K562 (cell line): ENCODE measurements around the gene C1orf21. TPM values are rescaled to one million over a fixed set of nuclear protein-coding genes. Genes with fewer than 3 reads are reported as not detected.

ENCODE experiments used
- ATAC-seq: fragments of 200-7000 bp; cut with Tn5 transposase; 3 replicates; pipeline ENCODE4 v1.9.1; 2020; ENCODE audit warnings: moderate library complexity
- BruUV-seq: library from RNA; stranded (reverse); fragments of 400-500 nt; replicated peaks from 2 replicates; lab custom pipeline; 2021; lab: Mats Ljungman, UMichigan
- CTCF ChIA-PET: fragments of 300-600 bp; formaldehyde crosslinking; extraction: SDS; loops from one replicate; lab custom pipeline; 2021; ENCODE audit warnings: low intra/inter-chr PET ratio; lab: Yijun Ruan, JAX
- POLR2A ChIA-PET: fragments of 300-600, 350-650 bp; sonication (Branson Sonifier 250); formaldehyde crosslinking; extraction: SDS; loops from one replicate; lab custom pipeline; 2021; ENCODE audit warnings: antibody characterized with exemption, inconsistent platforms; lab: Yijun Ruan, JAX
- DNase-seq, 4 experiments: peaks; one replicate each; pipeline versions ENCODE4 v3.0.0 to v3.0.0-alpha.2; 2011 to 2018; ENCODE audit warnings: low spot score in 3 of 4, mixed read lengths in 3 of 4; ENCODE audit errors: extremely low read depth in 1 of 4
- FAIRE-seq: peaks from 2 replicates; lab custom pipeline; 2011; peaks lifted over from hg19 to GRCh38; lab: Jason Lieb, UNC
- H2AFZ ChIP-seq: 2 replicates; pipeline ENCODE4 v1.6.0; 2011; ENCODE audit warnings: low read depth, low read length, control low read depth, inconsistent platforms
- H3K27ac ChIP-seq: fragments of 200-600 bp; 3 replicates; pipeline ENCODE4 v1.8.0; 2011; ENCODE audit warnings: low read depth, mild to moderate bottlenecking, control low read depth, inconsistent platforms, low read length, moderate library complexity, mixed read lengths; ENCODE audit errors: extremely low read depth
- H3K27me3 ChIP-seq, 2 experiments: fragments of 300-600 bp in 1 of 2; 2 replicates in 1 of 2; 3 replicates in 1 of 2; pipeline versions ENCODE4 v1.6.0 to v1.8.0; 2011; ENCODE audit warnings: inconsistent platforms in 2 of 2, low read length in 2 of 2, mild to moderate bottlenecking in 1 of 2, mixed read lengths in 1 of 2, moderate library complexity in 1 of 2; ENCODE audit not compliant: control insufficient read depth in 2 of 2, insufficient read depth in 2 of 2
- H3K36me3 ChIP-seq: fragments of 300-600 bp; 3 replicates; pipeline ENCODE4 v1.8.0; 2011; ENCODE audit warnings: mild to moderate bottlenecking, low read length, inconsistent platforms; ENCODE audit not compliant: control insufficient read depth, insufficient read depth
- H3K4me1 ChIP-seq, 2 experiments: fragments of 200-600 bp in 1 of 2; replicated peaks in 1 of 2; 2 replicates in 1 of 2; 3 replicates in 1 of 2; pipeline versions ENCODE4 v1.5.1 to v1.8.0; 2011; ENCODE audit warnings: inconsistent platforms in 2 of 2, low read length in 2 of 2, mild to moderate bottlenecking in 1 of 2, mixed read lengths in 1 of 2, moderate library complexity in 1 of 2; ENCODE audit not compliant: control insufficient read depth in 2 of 2, insufficient read depth in 2 of 2
- H3K4me2 ChIP-seq: 2 replicates; pipeline ENCODE4 v1.6.1; 2011; ENCODE audit warnings: low read length, control low read depth, inconsistent platforms, mixed read lengths; ENCODE audit not compliant: insufficient read depth
- H3K4me3 ChIP-seq: fragments of 200-600 bp; sonication (generic), shearing (Covaris generic); 2 replicates; pipeline ENCODE4 v1.5.1; 2016; ENCODE audit warnings: control low read depth, inconsistent platforms
- H3K79me2 ChIP-seq: fragments of 200-600 bp; 3 replicates; pipeline ENCODE4 v1.8.0; 2011; ENCODE audit warnings: low read length, inconsistent platforms; ENCODE audit not compliant: control insufficient read depth, insufficient read depth
- H3K9ac ChIP-seq, 2 experiments: 2 replicates each; pipeline versions ENCODE4 v1.6.0 to v1.6.1; 2011; ENCODE audit warnings: low read depth in 2 of 2, low read length in 2 of 2, control low read depth in 1 of 2, inconsistent platforms in 1 of 2, mild to moderate bottlenecking in 1 of 2, mixed read lengths in 1 of 2; ENCODE audit not compliant: insufficient read depth in 1 of 2
- H3K9me1 ChIP-seq: one replicate; pipeline ENCODE4 v1.6.0; 2011; ENCODE audit warnings: inconsistent platforms, mild to moderate bottlenecking, low read length, moderate library complexity; ENCODE audit not compliant: control insufficient read depth, insufficient read depth
- H3K9me3 ChIP-seq: replicated peaks from 2 replicates; pipeline ENCODE4 v1.5.1; 2011; ENCODE audit warnings: low read depth, low read length, inconsistent platforms; ENCODE audit not compliant: control insufficient read depth, insufficient read depth
- H4K20me1 ChIP-seq: replicated peaks from 2 replicates; pipeline ENCODE4 v1.6.1; 2011; ENCODE audit warnings: low read length, inconsistent platforms, mixed read lengths; ENCODE audit not compliant: control insufficient read depth, insufficient read depth
- CC2D1A ChIP-seq: fragments of 450-650 bp; IDR thresholded peaks from 2 replicates; pipeline ENCODE4 v1.6.1; 2017; ENCODE audit warnings: mild to moderate bottlenecking
- CREB1 ChIP-seq, 2 experiments: sonication (generic) in 1 of 2; formaldehyde crosslinking in 1 of 2; IDR thresholded peaks; 2 replicates each; pipeline versions ENCODE4 v1.6.1 to v1.8.0; 2012 to 2022; ENCODE audit warnings: inconsistent platforms in 1 of 2, mild to moderate bottlenecking in 1 of 2, missing genetic modification reagents in 1 of 2, moderate library complexity in 1 of 2
- ETS2 ChIP-seq: IDR thresholded peaks from 2 replicates; pipeline ENCODE4 v1.6.1; 2016; ENCODE audit warnings: borderline replicate concordance, missing genetic modification characterization, mild to moderate bottlenecking, moderate library complexity, missing compliant biosample characterization; ENCODE audit not compliant: poor library complexity, severe bottlenecking
- FOXK2 ChIP-seq, 2 experiments: fragments of 450-650 bp; IDR thresholded peaks in 1 of 2; conservative IDR thresholded peaks in 1 of 2; 2 replicates each; pipeline ENCODE4 v1.6.1; 2016; ENCODE audit warnings: low read depth in 2 of 2, mild to moderate bottlenecking in 1 of 2
- MCM3 ChIP-seq: fragments of 450-650 bp; IDR thresholded peaks from 2 replicates; pipeline ENCODE4 v1.6.1; 2016
- NFXL1 ChIP-seq: fragments of 450-650 bp; formaldehyde crosslinking; IDR thresholded peaks from 2 replicates; pipeline ENCODE4 v1.4.0; 2021; ENCODE audit warnings: mild to moderate bottlenecking
- OTX1 ChIP-seq: fragments of 450-650 bp; formaldehyde crosslinking; IDR thresholded peaks from 2 replicates; pipeline ENCODE4 v1.4.0; 2022; ENCODE audit warnings: mild to moderate bottlenecking
- RFX5 ChIP-seq: IDR thresholded peaks from 2 replicates; pipeline ENCODE4 v1.6.1; 2011; ENCODE audit warnings: low read depth, mild to moderate bottlenecking, improper control_type of control experiment, low read length
- SMC3 ChIP-seq: conservative IDR thresholded peaks from 2 replicates; pipeline ENCODE4 v1.6.1; 2011; ENCODE audit warnings: low read depth, low read length, improper control_type of control experiment; ENCODE audit not compliant: insufficient read depth
- TAF15 ChIP-seq: fragments of 200-400 bp; formaldehyde crosslinking; IDR thresholded peaks from 2 replicates; pipeline ENCODE4 v1.6.1; 2017; ENCODE audit warnings: mild to moderate bottlenecking, low read depth, low read length, moderate library complexity
- TBP ChIP-seq: optimal IDR thresholded peaks from 2 replicates; pipeline ENCODE3; 2011; ENCODE audit warnings: low read depth, low read length, improper control_type of control experiment
- TCF7 ChIP-seq: sonication (generic); IDR thresholded peaks from 2 replicates; pipeline ENCODE4 v1.6.1; 2016; ENCODE audit warnings: antibody characterized with exemption, borderline replicate concordance
- TEAD2 ChIP-seq: fragments of 450-650 bp; IDR thresholded peaks from 2 replicates; pipeline ENCODE4 v1.6.1; 2016; ENCODE audit warnings: missing genetic modification characterization, control low read depth, missing compliant biosample characterization
- ZC3H4 ChIP-seq: sonication (generic); formaldehyde crosslinking; IDR thresholded peaks from 2 replicates; pipeline ENCODE4 v1.9.0; 2021; ENCODE audit warnings: missing genetic modification reagents, borderline replicate concordance
- ZFP36 ChIP-seq: fragments of 150-350 bp; IDR thresholded peaks from 2 replicates; pipeline ENCODE4 v1.6.1; 2018; ENCODE audit warnings: low read length, low read depth; ENCODE audit not compliant: partially characterized antibody
- ZNF146 ChIP-seq: IDR thresholded peaks from one replicate; pipeline ENCODE4 v1.6.1; 2018; ENCODE audit warnings: missing compliant biosample characterization; ENCODE audit not compliant: unreplicated experiment
- ZNF445 ChIP-seq: fragments of 250-450 bp; sonication (Bioruptor Pico); IDR thresholded peaks from 2 replicates; pipeline ENCODE4 v1.4.0; 2020; ENCODE audit warnings: low read depth, mild to moderate bottlenecking, moderate library complexity
- ZNF75A ChIP-seq: fragments of 450-650 bp; formaldehyde crosslinking; IDR thresholded peaks from 2 replicates; pipeline ENCODE4 v1.4.0; 2020; ENCODE audit warnings: mild to moderate bottlenecking
- ZNF79 ChIP-seq: fragments of 250-450 bp; sonication (Bioruptor Pico); IDR thresholded peaks from 2 replicates; pipeline ENCODE4 v1.4.0; 2020; ENCODE audit warnings: low read depth, mild to moderate bottlenecking, moderate library complexity
- WGBS: fragments of 100-300 bp; shearing (Covaris generic); methylation state at CpG from one replicate; pipeline ENCODE4 v1.1.6; 2016; ENCODE audit warnings: low coverage, mixed read lengths; ENCODE audit not compliant: insufficient coverage; ENCODE audit errors: missing lambda C conversion rate; 5-methylcytosine and 5-hydroxymethylcytosine counted together
- in situ Hi-C: fragments of 300-500 bp; cut with MboI; formaldehyde crosslinking; loops from 4 replicates; pipeline ENCODE4 v1.15.0; 2018; ENCODE audit warnings: inconsistent platforms, mixed read lengths
- intact Hi-C: fragments of 100-400 bp; cut with micrococcal nuclease; formaldehyde crosslinking; loops from 2 replicates; pipeline ENCODE4 v1.14.2; 2022
- polyA plus RNA-seq, 8 experiments: library from polyadenylated mRNA; depleted of rRNA in 4 of 8; stranded (reverse) in 5 of 8; unstranded in 3 of 8; fragments of >200 nt; fragmentation: Nextera tagmentation in 2 of 8; fragmentation: Illumina TruSeq in 1 of 8; extraction: Ambion mirVana in 2 of 8; extraction: Trizol in 1 of 8; gene quantifications; 2 replicates each; pipeline versions ENCODE4 v1.2.1 to v1.2.3, GENCODE V29; 2011 to 2014; ENCODE audit warnings: inconsistent platforms in 1 of 8, missing spikeins in 1 of 8
- total RNA-seq, 7 experiments: library from RNA; depleted of rRNA in 6 of 7; stranded (reverse); fragments of >200 nt in 6 of 7; fragmentation: Illumina TruSeq in 2 of 7; extraction: Trizol in 2 of 7; gene quantifications; 2 replicates each; pipeline versions ENCODE4 v1.2.1 to v1.2.3, GENCODE V29; 2011 to 2021; ENCODE audit warnings: low replicate concordance in 1 of 7
- TF ChIP-seq, protein P1 (sequence below): IDR thresholded peaks from 2 replicates; pipeline ENCODE4 v1.6.1; 2012; ENCODE audit warnings: low read depth, low read length, improper control_type of control experiment, borderline replicate concordance

C1orf21 gene
- total and polyA plus RNA-seq, 9 of the 15 experiments (the other 6 are each of a cell fraction or from before 2014, with no cell fraction given) = under 0.01 to 0.31 (median 0.07) TPM

- DNase-seq (no peak), FAIRE-seq (no peak)
- TF ChIP-seq FOXK2 (conservative IDR thresholded peaks at IDR 0.05 in 1 of 2, IDR thresholded peaks at IDR 0.05 in 1 of 2; ENCODE audit: low read depth in 2 of 2) = no peak
- no peak for TF ChIP-seq ZNF79 (CRISPR knock-in tag)
- no peak for TF ChIP-seq TBP
- no peak for TF ChIP-seq RFX5
- TF ChIP-seq, protein P1, sequence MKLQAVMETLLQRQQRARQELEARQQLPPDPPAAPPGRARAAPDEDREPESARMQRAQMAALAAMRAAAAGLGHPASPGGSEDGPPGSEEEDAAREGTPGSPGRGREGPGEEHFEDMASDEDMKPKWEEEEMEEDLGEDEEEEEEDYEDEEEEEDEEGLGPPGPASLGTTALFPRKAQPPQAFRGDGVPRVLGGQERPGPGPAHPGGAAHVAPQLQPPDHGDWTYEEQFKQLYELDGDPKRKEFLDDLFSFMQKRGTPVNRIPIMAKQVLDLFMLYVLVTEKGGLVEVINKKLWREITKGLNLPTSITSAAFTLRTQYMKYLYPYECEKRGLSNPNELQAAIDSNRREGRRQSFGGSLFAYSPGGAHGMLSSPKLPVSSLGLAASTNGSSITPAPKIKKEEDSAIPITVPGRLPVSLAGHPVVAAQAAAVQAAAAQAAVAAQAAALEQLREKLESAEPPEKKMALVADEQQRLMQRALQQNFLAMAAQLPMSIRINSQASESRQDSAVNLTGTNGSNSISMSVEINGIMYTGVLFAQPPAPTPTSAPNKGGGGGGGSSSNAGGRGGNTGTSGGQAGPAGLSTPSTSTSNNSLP = no peak
- TF ChIP-seq TAF15 = no peak
- no peak for TF ChIP-seq MCM3
- no peak for TF ChIP-seq ZNF445 (CRISPR knock-in tag)
- TF ChIP-seq OTX1 = no peak
- no peak for TF ChIP-seq ZNF75A
- no peak for TF ChIP-seq ETS2 (tag)
- no peak for TF ChIP-seq TEAD2 (tag)
- TF ChIP-seq CC2D1A = no peak
- TF ChIP-seq NFXL1 (CRISPR knock-in tag) = no peak
- no peak for TF ChIP-seq ZC3H4
- TF ChIP-seq ZFP36 = no peak
- TF ChIP-seq ZNF146 (CRISPR knock-in tag) = no peak
- TF ChIP-seq TCF7 = no peak
- TF ChIP-seq CREB1 (IDR thresholded peaks at IDR 0.05) = no peak
- no peak for TF ChIP-seq CREB1 (CRISPR knock-in tag; IDR thresholded peaks at IDR 0.05)
- no peak for TF ChIP-seq SMC3
- TF ChIP-seq, all 486 proteins: peak for 0
- H3K4me3 ChIP-seq = no peak overlapping the region
- H2AFZ ChIP-seq = no peak overlapping the region
- no peaks in the 10 kb centered on the region for H3K9me3 ChIP-seq
- CTCF ChIA-PET = no interaction called here
- H3K27me3 ChIP-seq = peaks cover 0 to 3% of the 10 kb centered on the region in 2 experiments; a peak in 2 of 5 replicates
- BruUV-seq = no TSS peak
- no peaks in the 10 kb centered on the region for H3K4me1 ChIP-seq
- H3K36me3 ChIP-seq = no peaks in the 10 kb centered on the region
- no peak for ATAC-seq
- no peak overlapping the region for H3K27ac ChIP-seq
- H3K4me2 ChIP-seq = no peak overlapping the region
- no peaks in the 10 kb centered on the region for H3K79me2 ChIP-seq
- intact Hi-C loops (no loop called here), in situ Hi-C loops (no loop called here)
- no peaks in the 10 kb centered on the region for H4K20me1 ChIP-seq
- no peak overlapping the region for H3K9ac ChIP-seq
- no peaks in the 10 kb centered on the region for H3K9me1 ChIP-seq
- POLR2A ChIA-PET = interaction anchor here (1.2 kb wide), 1 partner anchor 24 kb away, joined by 3 read pairs; no protein-coding TSS in a partner anchor
- 0% methylated on average over 2 of the region's 2 CpGs for WGBS
Measured at GRCh38 chr1:184472136-184472535, 85.3 kb downstream of the C1orf21 start.
